Fibroblast of pulmonary artery (primary cell): ENCODE measurements around the gene NEBL.

ENCODE experiments used
- DNase-seq: peaks from one replicate; pipeline ENCODE4 v3.0.0-alpha.2; 2010; ENCODE audit warnings: low read depth
- H3K4me3 ChIP-seq: replicated peaks from 2 replicates; pipeline ENCODE4 v1.5.1; 2011; ENCODE audit warnings: low read depth, mild to moderate bottlenecking, control low read depth, low read length, moderate library complexity
- TF ChIP-seq, protein P1 (sequence below): IDR thresholded peaks from 2 replicates; pipeline ENCODE4 v1.5.1; 2011; ENCODE audit warnings: mild to moderate bottlenecking, control low read depth, low read length, inconsistent platforms; ENCODE audit errors: missing control alignments

Gene NEBL

DNA sequence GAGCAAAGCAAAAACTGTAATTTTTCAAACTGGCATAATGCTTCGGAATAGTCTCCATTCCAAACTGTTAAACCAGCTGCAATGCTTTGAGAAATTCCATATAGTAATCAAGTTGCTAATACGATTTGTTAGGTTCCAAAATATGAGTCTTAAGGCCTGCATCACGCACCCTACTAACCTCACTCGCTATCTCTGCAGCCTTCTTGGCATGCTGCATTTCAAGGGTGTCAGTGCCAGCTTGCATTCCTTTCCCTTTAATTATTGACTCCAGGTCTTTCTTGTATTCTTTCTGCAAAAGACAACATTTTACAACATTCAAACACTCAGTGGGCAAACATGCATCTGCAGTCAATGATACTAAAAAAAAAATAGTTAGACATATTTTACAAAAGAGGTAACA lies 61.8 kb downstream of the NEBL start:
- H3K4me3 ChIP-seq, result no peak overlapping the region
- TF ChIP-seq, protein P1, sequence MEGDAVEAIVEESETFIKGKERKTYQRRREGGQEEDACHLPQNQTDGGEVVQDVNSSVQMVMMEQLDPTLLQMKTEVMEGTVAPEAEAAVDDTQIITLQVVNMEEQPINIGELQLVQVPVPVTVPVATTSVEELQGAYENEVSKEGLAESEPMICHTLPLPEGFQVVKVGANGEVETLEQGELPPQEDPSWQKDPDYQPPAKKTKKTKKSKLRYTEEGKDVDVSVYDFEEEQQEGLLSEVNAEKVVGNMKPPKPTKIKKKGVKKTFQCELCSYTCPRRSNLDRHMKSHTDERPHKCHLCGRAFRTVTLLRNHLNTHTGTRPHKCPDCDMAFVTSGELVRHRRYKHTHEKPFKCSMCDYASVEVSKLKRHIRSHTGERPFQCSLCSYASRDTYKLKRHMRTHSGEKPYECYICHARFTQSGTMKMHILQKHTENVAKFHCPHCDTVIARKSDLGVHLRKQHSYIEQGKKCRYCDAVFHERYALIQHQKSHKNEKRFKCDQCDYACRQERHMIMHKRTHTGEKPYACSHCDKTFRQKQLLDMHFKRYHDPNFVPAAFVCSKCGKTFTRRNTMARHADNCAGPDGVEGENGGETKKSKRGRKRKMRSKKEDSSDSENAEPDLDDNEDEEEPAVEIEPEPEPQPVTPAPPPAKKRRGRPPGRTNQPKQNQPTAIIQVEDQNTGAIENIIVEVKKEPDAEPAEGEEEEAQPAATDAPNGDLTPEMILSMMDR, result no peak
- no peak for DNase-seq

DNA sequence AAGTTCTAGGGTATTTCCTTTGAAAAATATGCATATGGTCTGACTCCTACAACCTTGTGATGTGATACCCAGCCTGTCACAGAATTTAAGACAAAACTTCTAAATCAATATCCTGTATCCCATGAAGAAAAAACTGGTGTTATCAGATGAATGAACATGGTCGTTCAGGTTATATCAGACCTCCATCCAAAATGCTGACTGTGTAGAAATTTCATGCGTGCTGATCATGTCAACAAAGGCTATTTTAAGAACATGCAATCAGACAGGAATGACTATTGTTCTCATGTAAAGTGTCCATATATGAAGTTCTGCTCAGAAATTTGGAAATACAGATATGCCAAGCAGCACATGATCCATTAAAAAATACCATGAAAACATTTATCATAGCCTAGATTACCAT lies 62.3 kb downstream of the NEBL start:
- TF ChIP-seq, protein P1, result no peak
- no peak overlapping the region for H3K4me3 ChIP-seq
- no peak for DNase-seq

DNA sequence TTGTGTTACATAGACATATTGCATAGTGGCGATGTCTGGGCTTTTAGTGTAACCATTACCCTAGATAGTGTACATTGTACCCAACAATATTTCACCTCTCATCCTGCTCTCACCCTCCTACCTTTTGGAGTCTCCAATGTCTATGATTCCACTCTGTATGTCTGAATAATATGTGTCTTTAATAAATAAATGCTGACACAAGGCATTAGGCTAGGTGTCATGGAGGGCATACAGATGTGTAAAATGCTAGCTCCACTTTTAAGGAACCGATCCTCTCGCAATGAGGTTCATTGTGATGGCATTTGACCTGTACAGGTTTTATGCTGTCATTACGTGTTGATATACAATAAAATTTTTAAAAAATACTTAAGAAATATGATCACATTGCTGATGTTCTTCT lies 74.3 kb downstream of the NEBL start:
- DNase-seq, result no peak
- no peak overlapping the region for H3K4me3 ChIP-seq
- TF ChIP-seq, protein P1, result no peak

DNA sequence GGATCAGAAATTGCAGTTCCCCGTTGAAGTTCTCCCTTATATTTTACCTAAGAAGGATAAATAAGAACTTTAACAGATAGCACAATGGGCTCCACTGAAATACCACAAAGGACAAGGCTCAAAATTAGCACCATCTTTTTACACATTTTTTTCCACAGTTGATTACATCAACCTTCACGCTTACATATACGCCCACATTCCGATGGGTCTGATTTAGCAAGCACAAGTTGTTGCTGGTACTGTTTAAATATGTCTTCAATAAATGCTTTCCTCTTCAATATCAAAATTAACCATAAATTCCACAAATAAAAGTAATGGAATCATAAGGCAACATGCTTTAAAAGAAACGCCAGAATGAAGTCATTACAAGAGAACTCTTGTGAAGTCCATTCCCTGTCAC lies 79.5 kb downstream of the NEBL start:
- DNase-seq, result no peak

DNA sequence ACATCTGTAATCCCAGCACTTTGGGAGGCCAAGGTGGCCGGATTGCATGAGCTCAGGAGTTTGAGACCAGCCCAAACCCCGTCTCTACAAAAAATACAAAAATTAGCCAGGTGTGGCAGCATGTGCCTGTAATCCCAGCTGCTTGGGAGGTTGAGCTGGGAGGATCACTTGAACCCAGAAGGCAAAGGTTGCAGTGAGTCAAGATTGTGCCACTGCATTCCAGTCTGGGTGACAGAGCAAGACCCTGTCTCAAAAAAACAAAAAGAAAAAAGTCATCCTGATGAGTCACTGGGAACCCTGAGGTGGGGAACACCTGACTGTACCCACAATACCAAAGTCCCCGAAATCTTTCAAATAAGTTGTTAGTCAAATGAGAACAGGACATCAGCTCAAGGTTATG lies 80.0 kb downstream of the NEBL start:
- no peak overlapping the region for H3K4me3 ChIP-seq
- DNase-seq, result no peak

More for the DNA sequence above, 79.5 kb downstream of the NEBL start:
- no peak overlapping the region for H3K4me3 ChIP-seq
- TF ChIP-seq, protein P1, result no peak

DNA sequence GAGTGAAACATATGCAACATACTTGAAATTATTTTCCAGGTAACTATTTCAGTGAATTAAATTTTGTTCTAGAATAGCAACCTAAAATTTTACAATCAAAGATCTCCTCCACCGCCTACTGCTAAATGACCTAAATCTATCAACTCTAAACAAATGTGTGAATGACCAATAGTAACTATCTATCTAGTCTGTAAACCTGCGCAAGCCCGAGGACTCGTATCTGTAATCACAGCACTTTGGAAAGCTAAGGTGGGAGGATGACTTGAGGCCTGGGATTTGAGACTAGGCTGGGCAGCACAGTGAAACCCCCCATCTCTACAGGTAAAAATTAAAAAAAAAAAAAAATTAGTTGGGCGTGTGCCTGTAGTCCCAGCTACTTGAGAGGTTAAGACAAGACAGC lies 83.0 kb downstream of the NEBL start:
- no peak overlapping the region for H3K4me3 ChIP-seq
- TF ChIP-seq, protein P1, result no peak
- DNase-seq, result no peak

More for the DNA sequence above, 80.0 kb downstream of the NEBL start:
- TF ChIP-seq, protein P1, result no peak

DNA sequence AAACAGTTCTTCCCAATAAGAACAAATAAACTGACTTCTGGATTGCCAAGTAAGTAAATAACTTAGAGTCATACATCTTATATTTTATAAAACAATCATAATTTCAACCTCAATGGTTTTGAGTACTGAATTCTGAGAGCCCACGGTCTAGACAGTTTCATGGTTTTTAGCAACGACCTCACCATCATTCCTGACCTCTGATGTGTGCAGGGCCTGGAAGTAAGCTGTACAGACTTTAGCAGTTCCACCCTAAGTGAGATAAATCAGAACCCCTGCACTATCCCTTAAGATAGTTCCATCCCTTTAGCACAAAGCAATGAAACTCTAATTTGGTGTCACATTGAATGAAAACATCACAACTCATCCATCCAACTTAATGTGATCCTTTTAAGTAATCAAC lies 86.0 kb downstream of the NEBL start:
- no peak for DNase-seq
- no peak overlapping the region for H3K4me3 ChIP-seq
- TF ChIP-seq, protein P1, result no peak
